ENCODE results near the gene ZFC3H1. TPM values are rescaled to one million over a fixed set of nuclear protein-coding genes. Genes with fewer than 3 reads are reported as not detected.

The ZFC3H1 gene
- polyA plus RNA-seq, 1 experiment = 12.6 TPM

DNA sequence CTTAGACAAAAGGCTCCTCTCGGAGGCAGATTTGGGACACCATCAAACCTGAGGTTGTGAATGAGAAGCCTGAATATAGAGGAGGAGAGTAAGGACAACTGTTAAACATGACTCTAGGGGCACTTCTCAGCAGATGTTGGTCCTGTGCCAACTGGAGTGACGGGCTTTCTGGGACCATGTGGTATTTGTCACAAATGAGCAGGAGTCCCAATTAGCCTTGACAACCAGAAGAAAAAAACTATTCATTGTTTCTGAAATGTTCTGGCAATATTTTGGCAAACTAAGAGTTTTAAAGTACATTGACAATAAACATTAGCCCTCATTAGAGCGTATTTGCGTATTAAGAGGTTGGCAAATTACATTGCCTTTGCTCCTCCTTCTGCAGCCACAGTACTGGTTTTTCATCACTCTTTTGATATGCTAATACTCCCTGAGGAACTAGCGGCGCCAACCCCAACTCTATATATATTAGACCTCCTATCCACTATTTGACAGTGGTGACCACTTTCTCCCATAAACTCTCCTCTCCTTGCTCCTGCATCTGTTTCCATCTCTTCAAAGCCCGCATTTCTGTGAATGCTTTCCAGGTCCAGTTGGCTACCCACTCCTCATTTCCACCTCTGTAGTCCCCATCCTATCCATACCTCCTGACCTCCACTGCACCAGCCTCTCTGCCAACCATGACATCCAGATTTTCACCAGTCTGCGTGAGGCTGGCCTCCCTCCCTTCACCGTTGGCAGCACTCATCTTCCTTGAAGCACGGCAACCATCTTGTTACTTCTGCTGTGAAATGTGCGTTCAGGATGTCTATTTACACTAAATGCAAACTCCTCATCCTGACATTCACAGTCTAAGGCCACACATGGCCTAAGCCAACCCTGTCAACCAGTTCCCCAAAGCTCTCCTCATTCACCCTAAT is 100.7 kb downstream of the ZFC3H1 start:
- no peaks in the 10 kb centered on the region for H3K36me3 ChIP-seq (ENCODE audit: control insufficient read depth, insufficient read depth, low read length)
- H3K27me3 ChIP-seq (ENCODE audit: control insufficient read depth, insufficient read depth, low read length) = no peaks in the 10 kb centered on the region
- no peak for DNase-seq (ENCODE audit: low read depth)
- POLR2A ChIA-PET = no interaction called here
- CTCF ChIA-PET = no interaction called here
- no peak overlapping the region for H3K4me3 ChIP-seq (ENCODE audit: low read depth, low read length)
- TF ChIP-seq, protein P1, sequence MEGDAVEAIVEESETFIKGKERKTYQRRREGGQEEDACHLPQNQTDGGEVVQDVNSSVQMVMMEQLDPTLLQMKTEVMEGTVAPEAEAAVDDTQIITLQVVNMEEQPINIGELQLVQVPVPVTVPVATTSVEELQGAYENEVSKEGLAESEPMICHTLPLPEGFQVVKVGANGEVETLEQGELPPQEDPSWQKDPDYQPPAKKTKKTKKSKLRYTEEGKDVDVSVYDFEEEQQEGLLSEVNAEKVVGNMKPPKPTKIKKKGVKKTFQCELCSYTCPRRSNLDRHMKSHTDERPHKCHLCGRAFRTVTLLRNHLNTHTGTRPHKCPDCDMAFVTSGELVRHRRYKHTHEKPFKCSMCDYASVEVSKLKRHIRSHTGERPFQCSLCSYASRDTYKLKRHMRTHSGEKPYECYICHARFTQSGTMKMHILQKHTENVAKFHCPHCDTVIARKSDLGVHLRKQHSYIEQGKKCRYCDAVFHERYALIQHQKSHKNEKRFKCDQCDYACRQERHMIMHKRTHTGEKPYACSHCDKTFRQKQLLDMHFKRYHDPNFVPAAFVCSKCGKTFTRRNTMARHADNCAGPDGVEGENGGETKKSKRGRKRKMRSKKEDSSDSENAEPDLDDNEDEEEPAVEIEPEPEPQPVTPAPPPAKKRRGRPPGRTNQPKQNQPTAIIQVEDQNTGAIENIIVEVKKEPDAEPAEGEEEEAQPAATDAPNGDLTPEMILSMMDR (IDR thresholded peaks at IDR 0.05; ENCODE audit: insufficient read depth, low read depth, low read length) = no peak

Small RNA genes within 50 kb of the gene (small RNA-seq; reads per million reads assigned to genes)
- gene RF00560 (ENCODE audit: insufficient read length, low read depth, low replicate concordance) = not detected

Other genes with a start within 250 kb of the ZFC3H1 start
- gene LGR5, start 224.1 kb downstream of the ZFC3H1 start, polyA plus RNA-seq (2011; rRNA removed) = 0.09 and 0.23 TPM in 2 replicates
- gene THAP2, start 453 bp upstream of the ZFC3H1 start, polyA plus RNA-seq (2011; rRNA removed) = 1.1 and 2.5 TPM in 2 replicates
- 18.4 and 28.8 TPM in 2 replicates for gene TMEM19, start 22.2 kb upstream of the ZFC3H1 start, polyA plus RNA-seq (2011; rRNA removed)
- gene RAB21, start 91.0 kb upstream of the ZFC3H1 start, polyA plus RNA-seq (2011; rRNA removed) = 3.6 and 14.0 TPM in 2 replicates
- 12.5 and 28.8 TPM in 2 replicates for gene TBC1D15, start 175.9 kb upstream of the ZFC3H1 start, polyA plus RNA-seq (2011; rRNA removed)